Measurements from ENCODE around the gene PANK1.

PANK1 gene

DNA sequence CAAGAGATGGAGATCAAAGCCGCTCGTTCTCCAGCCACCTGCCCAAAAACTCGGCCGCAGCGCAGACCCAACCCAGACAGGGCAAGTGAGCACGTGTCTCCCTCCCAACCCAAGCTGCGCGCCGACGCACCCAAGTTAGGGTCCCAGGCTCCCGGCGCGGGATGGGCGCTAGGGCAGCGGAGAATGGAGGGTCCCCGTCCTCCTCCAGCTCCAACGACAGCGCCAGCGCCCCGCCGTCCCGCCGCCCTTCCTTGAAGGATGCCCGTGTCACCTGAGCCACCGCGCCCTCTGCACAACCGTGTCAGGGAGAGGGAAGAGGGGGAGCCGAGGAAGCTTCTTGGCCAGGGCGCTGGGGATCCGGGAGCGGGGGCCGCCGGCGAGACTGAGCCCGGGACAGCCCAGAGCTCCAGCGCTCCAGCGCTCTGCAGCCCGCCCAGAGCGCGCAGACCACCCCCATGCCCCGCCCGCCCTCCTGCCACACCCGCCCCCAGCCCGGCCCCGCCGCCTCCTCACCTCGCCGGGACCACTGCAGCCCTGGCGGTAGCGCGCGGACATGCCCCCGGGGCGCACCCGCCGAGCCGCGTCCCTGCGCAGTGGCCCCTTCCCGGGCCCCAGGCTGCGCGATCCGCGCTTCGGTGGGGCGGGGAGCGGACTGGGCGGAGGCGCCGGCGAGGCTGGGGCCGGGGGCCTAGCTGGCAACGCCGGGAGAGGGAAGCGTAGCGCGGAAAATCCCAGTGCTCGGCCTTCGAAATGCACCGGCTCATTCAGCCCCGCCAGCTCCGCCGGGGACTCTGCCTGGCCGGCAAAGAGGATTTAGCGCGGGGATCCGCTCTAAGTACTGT is 109.7 kb downstream of the PANK1 start, which contains the start of gene SLC16A12:
TSS of gene SLC16A12 (minus strand) at position 424 of the 842 bp plus-strand sequence. CDS start 73,016 bp downstream, outside the sequence.
- ATAC-seq, result peak; percentile 69
- TF ChIP-seq GLIS3 (CRISPR knock-in tag; IDR thresholded peaks at IDR 0.05), result no peak
- TF ChIP-seq ZFP30 (CRISPR knock-in tag; IDR thresholded peaks at IDR 0.05), result no peak
- no peak for TF ChIP-seq ZNF70 (CRISPR knock-in tag; IDR thresholded peaks at IDR 0.05)
- TF ChIP-seq TSHZ2 (CRISPR knock-in tag; IDR thresholded peaks at IDR 0.05), result no peak
- no peak for TF ChIP-seq ESRRG (CRISPR knock-in tag; IDR thresholded peaks at IDR 0.05)
- no peak for TF ChIP-seq CSDC2 (CRISPR knock-in tag; IDR thresholded peaks at IDR 0.05)
- TF ChIP-seq CSRNP3 (CRISPR knock-in tag; IDR thresholded peaks at IDR 0.05), result no peak
- no peak for TF ChIP-seq ISL1 (CRISPR knock-in tag; IDR thresholded peaks at IDR 0.05)
- no peak for TF ChIP-seq ZFP3 (CRISPR knock-in tag; IDR thresholded peaks at IDR 0.05)
- TF ChIP-seq POU6F1 (CRISPR knock-in tag; IDR thresholded peaks at IDR 0.05; ENCODE audit: borderline replicate concordance, low read depth), result no peak
- no peak for TF ChIP-seq PPARA (CRISPR knock-in tag; IDR thresholded peaks at IDR 0.05; ENCODE audit: borderline replicate concordance)
- no peak for TF ChIP-seq OSR1 (CRISPR knock-in tag; IDR thresholded peaks at IDR 0.05)
- TF ChIP-seq ARNTL (CRISPR knock-in tag; IDR thresholded peaks at IDR 0.05; ENCODE audit: borderline replicate concordance, low read depth), result no peak
- no peak for TF ChIP-seq TCF4 (CRISPR knock-in tag; IDR thresholded peaks at IDR 0.05; ENCODE audit: borderline replicate concordance)
- no peak for TF ChIP-seq CREB5 (CRISPR knock-in tag; IDR thresholded peaks at IDR 0.05; ENCODE audit: low read depth)

DNA sequence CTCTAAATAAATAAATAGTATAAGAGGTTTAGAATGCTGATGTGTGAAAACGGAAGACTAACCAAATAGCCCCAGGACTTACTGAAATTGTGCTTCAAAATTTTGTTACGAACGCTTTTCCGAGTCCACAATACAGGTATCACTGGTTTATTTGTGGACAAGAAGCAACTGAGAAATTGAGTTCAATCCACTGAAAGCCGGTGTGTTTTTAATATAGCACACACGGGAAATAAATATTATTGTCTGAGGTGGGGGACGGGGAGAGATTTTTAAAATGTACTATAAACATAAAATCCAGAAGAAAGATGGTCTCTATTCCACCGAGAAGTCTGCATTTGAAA is 110.2 kb downstream of the PANK1 start:
- TF ChIP-seq OSR1 (CRISPR knock-in tag; IDR thresholded peaks at IDR 0.05), result no peak
- no peak for TF ChIP-seq ZNF70 (CRISPR knock-in tag; IDR thresholded peaks at IDR 0.05)
- no peak for TF ChIP-seq ZC3H10 (CRISPR knock-in tag; IDR thresholded peaks at IDR 0.05)
- no peak for TF ChIP-seq POU6F1 (CRISPR knock-in tag; IDR thresholded peaks at IDR 0.05; ENCODE audit: borderline replicate concordance, low read depth)
- no peak for TF ChIP-seq TSHZ2 (CRISPR knock-in tag; IDR thresholded peaks at IDR 0.05)
- no peak for TF ChIP-seq SNAI2 (CRISPR knock-in tag; IDR thresholded peaks at IDR 0.05)
- TF ChIP-seq RARB (CRISPR knock-in tag; IDR thresholded peaks at IDR 0.05), result no peak
- no peak for TF ChIP-seq ARNTL (CRISPR knock-in tag; IDR thresholded peaks at IDR 0.05; ENCODE audit: borderline replicate concordance, low read depth)
- TF ChIP-seq PPARA (CRISPR knock-in tag; IDR thresholded peaks at IDR 0.05; ENCODE audit: borderline replicate concordance), result no peak
- no peak for TF ChIP-seq TCF4 (CRISPR knock-in tag; IDR thresholded peaks at IDR 0.05; ENCODE audit: borderline replicate concordance)
- TF ChIP-seq PATZ1 (CRISPR knock-in tag; IDR thresholded peaks at IDR 0.05; ENCODE audit: borderline replicate concordance), result no peak
- TF ChIP-seq ZNF565 (CRISPR knock-in tag; conservative IDR thresholded peaks at IDR 0.05; ENCODE audit: low read depth), result no peak
- TF ChIP-seq BACH2 (CRISPR knock-in tag; IDR thresholded peaks at IDR 0.05; ENCODE audit: borderline replicate concordance), result no peak
- no peak for TF ChIP-seq ISL1 (CRISPR knock-in tag; IDR thresholded peaks at IDR 0.05)
- TF ChIP-seq ZFP3 (CRISPR knock-in tag; IDR thresholded peaks at IDR 0.05), result no peak
- TF ChIP-seq ZFP30 (CRISPR knock-in tag; IDR thresholded peaks at IDR 0.05), result no peak
- no peak for TF ChIP-seq ESRRG (CRISPR knock-in tag; IDR thresholded peaks at IDR 0.05)
- no peak for TF ChIP-seq GLIS3 (CRISPR knock-in tag; IDR thresholded peaks at IDR 0.05)
- ATAC-seq, result peak; percentile 31; the same call in 1 of the 3 replicates

Measured in SK-N-SH treated with all-trans-retinoic acid at 6 μM for 48 hours (cell line).